Measurements from ENCODE around the gene HIPK2.

Gene HIPK2

DNA sequence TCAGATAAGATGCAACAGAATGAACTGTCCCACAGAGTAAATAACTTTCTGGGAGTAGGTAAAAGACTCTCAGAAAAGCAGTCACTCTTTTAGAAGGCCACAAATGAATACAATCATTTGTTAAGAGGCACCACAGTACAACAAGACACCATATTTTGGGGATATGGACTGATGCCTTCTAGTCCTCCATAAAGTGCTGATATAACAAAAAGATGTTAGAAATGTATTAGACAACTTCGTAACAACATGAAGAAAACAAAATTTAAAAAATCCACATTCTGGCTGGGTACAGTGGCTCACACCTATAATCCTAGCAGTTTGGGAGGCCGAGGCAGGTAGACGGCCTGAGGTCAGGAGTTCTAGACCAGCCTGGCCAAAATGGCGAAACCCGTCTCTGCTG is 111.3 kb downstream of the HIPK2 start:
- no peak for DNase-seq

DNA sequence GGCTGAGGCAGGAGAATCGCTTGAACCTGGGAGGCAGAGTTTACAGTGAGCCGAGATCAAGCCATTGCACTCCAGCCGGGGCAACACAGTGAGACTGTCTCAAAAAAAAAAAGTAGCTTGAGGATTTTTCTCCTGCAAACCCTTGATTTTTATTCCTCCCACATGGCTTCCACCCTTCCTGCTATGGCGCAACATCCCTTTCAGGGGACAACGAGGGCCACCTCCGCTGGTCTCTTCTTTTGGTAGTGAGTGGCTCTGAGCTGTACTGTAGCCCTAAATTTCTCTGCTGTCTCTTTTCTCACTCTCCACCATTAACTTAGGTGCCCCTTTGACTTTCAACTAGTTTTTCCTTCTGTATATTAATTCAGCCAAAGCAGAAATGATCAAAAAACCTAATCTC is 113.4 kb downstream of the HIPK2 start:
- DNase-seq, result no peak

DNA sequence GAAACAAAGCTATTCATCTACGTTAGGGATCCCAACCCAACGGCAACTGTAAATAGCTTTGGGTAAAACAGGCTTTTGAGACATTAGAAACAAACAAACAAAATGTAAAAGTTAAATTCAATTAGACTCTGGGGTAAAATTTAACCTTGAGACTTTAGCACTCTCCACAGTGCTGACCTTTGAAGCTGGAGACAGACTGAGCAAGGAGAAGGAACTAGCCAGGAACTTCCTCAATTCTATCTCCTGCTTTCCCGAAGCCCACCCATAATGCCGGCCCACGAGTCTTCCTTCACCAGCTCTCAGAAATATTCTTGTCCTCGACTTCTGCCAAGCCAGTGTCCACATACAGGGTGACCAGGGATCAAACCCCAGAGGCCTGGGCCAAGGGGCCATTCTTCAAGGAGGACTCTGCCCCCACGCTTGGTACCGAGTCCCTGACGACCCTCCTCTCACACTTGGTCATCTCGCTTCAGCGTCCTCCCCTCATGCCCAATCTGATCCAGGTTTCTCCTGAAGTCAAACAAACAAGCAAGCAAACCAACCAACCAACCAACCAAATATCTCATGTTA is 114.1 kb downstream of the HIPK2 start:
- DNase-seq, result no peak

DNA sequence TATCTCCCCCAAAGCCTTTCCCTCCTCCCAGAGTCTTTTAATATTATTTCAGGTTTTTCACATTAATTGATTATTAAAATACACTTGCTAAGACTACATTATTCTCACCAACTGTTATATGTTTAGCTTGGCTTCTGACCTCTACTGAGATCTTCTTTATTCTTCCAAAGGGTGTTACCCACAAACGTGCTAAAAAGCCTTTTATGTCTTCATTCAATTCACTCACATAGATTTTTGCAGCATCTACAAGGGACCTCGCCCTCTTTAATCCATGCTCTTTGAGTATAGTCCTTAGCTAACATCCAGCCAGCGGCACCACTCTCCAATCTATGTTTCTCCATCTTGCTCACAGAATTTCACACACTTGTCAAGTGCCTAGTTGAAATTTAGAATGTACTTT is 115.9 kb downstream of the HIPK2 start:
- no peak for DNase-seq

GRCh38 chr7:139661043-139661440 is 116.8 kb downstream of the HIPK2 start:
- DNase-seq, result no peak

DNA sequence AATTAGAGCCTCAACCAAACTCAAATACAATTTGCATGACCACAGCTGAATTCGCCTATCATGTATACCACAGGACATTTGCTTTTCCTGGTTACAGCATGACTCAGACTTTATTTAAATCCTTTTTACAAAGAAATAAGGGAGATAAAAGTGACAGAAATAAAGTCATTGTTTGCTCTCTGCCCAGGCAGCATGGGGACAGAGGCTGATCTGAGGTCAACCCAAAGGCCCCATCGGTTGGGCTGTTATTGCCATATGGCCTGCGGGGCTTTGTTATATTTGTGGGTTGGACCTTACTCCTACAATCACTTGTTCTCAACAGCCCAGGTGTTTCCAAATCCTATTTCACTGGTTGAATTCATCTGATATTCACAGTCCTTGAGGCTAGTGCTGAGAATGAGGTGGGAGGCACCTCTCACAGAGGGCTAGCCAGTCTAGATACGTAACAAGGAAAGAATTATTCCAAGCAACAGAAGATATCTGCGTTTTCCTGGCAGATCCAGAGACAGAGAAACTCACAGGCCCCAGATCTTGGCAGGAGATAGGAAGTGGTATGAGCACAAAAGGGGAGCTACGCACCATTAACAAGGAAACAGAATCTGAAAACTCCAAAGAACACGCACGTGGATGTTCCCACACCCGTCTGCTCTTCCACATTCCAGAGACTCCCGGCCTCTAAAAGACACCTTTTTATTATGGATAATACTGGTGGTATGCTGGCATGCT is 117.3 kb downstream of the HIPK2 start:
- peak; percentile 72 for DNase-seq

DNA sequence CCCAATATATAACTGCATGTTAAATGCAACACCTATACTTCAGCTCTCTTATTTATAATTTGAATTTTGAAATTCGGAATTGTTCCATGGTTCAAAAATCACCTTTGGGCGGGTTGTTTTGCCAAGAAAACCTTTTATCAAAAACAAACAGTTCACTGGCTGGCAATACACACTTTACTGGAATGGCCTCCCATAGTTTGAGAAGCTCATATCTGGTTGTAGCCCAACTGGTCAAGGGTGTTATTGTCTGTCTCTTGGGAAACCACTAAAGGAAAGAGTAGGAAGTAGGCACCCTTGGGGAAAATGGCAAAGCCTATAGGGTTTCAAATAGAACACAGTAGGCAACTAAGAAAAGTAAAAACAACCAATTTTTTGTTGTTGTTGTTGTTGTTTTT is 117.9 kb downstream of the HIPK2 start:
- DNase-seq, result no peak

GRCh38 chr7:139658908-139659675 is 118.7 kb downstream of the HIPK2 start:
- DNase-seq, result no peak

GRCh38 chr7:139658296-139658695 is 119.5 kb downstream of the HIPK2 start:
- no peak for DNase-seq

DNA sequence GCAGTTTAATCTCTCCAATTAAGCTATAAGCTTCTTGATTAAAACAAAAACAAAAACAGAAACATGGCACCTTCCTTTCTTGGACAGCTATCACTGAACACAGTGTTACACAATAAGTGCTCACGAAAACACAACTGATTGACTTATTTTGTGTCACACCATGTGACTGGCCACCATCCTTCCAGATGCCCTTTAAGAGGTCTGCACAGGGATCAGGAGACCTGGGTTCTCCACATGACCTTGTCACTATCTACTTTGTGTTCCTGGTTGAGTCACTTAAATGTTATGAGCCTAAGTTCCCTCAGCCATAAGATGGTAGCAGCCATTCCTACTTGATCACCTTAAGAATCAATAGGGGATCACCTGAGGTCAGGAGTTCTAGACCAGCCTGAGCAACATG is 120.1 kb downstream of the HIPK2 start:
- no peak for DNase-seq

- DNase-seq, result no peak
These were observed 121.4 kb downstream of the HIPK2 start for GRCh38 chr7:139656387-139656786.

DNA sequence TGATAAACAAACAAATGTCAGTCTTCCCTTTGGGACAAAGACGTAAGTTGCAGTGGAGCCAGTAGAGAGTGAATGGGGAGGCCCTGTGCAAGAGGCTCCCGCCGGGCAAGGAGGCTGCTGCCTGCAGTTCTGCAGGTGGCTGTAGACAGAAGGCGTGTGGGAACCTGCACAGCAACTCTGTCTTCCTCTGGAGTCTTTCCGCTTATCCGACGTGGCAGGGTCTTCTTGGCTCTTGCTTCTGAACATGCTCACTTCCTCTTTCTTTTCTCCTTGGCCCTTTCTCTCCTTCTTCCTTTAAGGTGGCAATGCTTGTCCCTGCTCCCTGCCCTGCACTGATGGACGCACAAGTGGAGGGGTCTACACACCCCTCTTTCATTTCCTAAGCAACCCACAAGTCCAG is 122.5 kb downstream of the HIPK2 start:
- no peak for DNase-seq

DNA sequence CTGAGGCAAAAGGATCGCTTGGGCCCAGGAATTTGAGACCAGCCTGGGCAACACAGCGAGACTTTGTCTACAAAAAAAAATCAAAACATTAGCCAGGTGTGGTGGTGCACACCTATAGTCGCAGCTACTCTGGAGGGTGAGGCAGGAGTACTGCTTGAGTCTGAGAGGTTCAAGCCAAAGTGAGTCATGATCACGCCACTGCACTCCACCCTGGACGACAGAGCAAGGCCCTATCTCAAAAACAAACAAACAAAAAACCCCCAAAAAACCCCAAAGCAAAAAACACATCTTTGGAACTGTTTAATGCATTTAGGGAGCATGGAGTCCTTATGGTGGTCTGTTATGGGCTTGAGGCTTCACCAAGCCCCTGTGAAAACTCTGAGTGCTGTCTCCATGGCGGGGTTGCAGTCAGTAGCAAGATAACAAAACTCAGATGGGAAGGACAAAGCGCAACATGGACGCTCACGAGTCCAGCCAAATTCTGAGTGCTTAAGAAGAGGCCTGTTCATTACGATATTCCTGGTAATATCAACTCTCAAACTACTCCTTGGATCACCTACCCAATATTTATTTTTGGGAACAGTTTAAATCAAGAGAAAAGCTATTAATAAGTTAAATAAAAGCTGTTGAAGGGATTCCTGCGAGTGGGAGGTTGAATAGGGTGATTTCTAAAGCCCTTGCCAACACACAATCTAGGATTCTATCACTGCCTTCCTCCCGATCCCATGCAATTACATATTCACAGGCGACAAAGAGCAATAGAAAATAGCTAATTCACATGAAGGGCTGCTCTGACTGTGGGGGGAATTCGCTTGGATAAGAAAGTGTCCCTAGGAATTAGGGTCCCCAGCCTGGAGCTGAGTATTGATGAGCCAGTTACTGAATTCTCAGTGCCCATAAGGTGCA is 123.3 kb downstream of the HIPK2 start:
- no peak for DNase-seq

- no peak for DNase-seq
These were observed 125.9 kb downstream of the HIPK2 start for GRCh38 chr7:139651914-139652313.

DNA sequence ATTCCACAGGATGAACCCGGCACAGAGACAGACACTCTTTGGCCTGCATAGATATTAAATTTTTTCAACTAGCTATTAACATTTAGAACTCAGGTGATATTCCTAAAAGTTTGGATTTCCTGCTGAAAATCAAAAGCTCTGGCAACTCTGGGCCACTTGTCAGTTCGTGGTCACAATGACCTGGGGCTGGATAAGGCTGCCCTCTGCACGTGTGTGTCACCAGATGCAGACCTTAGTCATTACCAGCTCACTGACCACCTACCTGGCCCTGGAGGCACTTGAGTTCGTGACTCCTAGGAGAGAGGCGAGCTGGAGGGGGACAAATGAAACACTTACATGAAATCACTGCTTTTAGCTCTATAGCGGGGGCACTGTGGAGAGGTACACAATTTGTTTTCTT is 126.5 kb downstream of the HIPK2 start:
- peak; percentile 19 for DNase-seq

GRCh38 chr7:139650429-139651100 is 127.2 kb downstream of the HIPK2 start:
- DNase-seq, result no peak

DNA sequence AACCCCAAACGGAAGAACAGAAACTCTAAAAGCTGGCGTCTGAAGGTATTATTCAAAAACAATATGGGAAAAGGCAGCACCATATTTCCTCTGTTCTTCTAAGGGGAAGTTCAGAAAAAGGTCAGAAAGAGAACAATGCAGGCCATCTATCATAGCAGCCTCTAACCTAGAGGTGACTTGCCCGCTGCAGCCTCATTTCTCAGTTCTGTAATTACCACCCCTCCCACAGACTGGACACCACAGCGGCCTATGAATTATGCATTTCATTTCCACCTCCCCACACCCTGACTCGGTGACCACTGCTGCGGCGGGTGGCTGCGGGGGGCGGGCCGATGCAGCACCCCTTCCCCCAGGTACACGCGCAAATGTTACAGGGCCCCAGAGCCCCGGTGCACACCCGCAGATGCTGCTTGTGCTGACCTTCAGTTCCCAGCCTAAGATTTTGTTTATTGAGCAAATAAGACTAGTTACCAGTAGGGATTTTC is 128.8 kb downstream of the HIPK2 start:
- peak; percentile 55 for DNase-seq

GRCh38 chr7:139648391-139648861 is 129.4 kb downstream of the HIPK2 start:
- peak; percentile 54 for DNase-seq

DNA sequence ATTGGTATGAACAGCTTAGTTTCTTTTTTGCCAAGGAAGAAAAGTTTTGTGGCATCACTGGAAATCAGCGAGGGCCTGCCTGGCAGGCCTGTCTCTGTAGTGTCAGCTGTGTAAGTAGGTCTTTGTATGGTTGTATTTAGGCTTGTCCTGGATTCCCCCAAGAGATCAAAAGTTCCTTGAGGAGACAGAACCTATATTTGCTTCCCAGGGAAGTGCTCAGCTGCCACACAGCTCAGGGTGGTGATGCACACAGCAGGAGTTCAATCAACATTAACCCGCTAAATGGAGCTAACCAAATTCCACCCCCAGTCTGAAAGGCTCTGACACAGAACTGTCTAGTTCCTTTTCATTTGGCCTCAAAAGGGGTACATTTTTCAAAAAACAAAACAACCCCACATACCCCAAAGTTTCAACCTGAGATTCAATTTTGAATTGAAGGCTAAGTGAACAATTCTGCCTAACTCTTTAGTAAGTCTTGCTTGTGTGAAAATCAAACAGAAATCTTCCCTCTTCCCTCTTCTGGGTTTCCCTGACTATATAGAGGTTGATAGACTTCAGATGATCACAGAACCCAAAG is 129.9 kb downstream of the HIPK2 start:
- peak; percentile 38 for DNase-seq

DNA sequence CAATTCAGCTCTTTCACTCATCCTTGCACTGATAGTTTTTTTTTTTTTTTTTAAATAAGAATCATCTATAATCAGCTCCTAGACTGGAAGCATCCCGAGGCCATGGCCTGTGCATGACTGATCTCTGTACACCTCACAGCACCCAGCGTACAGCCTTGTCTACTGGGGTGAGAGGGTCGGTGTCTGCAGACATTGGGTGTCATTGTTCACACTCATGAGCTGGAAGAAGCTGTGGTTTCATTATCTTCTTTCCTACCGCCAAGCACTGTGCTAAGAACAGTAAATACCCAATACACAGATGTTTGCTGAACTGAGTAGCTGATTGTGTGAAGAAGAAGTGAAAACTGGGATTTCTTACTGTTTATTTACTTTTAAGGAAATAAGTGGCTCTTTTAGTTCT is 130.7 kb downstream of the HIPK2 start:
- DNase-seq, result no peak

DNA sequence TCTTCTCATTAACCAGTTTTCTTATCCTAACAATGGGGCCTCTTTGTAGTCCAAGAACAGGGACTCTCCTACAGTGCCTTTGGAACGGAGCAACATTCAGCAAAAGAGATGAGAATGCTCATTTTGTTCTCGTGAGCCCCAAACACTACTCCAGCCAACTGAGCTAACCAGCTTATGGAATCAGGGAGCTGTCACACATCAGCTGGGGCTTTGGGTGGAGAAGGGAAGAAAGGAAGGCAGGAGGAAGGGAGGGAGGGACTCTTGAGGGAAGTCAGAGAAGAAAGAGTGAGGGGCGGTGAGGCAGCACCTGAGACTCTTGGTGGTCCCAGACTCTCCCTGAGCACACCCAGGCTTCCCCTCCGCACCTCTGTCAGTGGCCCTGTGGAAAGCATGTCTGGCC is 131.2 kb downstream of the HIPK2 start:
- DNase-seq, result no peak

All from NCI-H146 (cell line).